Measurements from ENCODE around the gene EFNB3. TPM values are rescaled to one million over a fixed set of nuclear protein-coding genes. Genes with fewer than 3 reads are reported as not detected.
A peak's percentile ranks its signal among the peaks of the same experiment; 100 is the strongest.

The EFNB3 gene
- polyA plus RNA-seq, 1 of the 3 experiments (the other 2 are of a cell fraction) = 26.1 TPM

DNA sequence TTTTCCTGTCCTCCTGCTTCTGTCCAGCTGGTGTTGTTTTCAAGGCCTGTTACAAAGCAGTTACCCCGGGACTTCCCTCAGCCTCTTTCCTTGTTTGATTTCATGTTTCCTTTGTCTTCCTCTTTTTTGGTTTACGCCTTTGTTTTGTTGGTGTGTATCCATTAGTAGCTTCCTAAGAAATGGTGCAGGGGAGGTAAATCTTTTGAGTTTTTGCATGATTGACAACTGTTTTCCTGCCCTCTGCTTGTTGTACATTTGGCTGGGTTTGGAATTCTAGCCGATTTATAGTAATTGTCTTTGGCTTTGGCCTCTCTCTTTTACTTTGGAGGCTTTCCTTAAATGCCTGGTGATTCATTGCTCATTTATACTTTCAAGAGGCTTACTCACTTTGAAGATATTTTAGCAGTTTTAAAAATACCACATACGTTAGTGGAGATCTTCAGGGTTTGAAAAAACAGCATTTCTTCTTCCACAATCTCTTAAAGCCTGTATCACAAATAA, 45.4 kb downstream of the EFNB3 start:
- no peaks in the 10 kb centered on the region for H4K20me1 ChIP-seq (ENCODE audit: insufficient read depth)
- H3K27me3 ChIP-seq (ENCODE audit: insufficient read depth) = no peaks in the 10 kb centered on the region
- no peaks in the 10 kb centered on the region for H3K9me2 ChIP-seq
- H3K4me1 ChIP-seq (ENCODE audit: control insufficient read depth in 1 of 2, insufficient read depth in 2 of 2, low read depth in 1 of 2, low read length in 1 of 2) = peaks cover 6 to 29% of the 10 kb centered on the region in 2 experiments; a peak in 2 of 4 replicates
- peak overlapping the region; percentile 12; the same call in 1 of the 2 replicates for H3K9ac ChIP-seq
- H3K79me2 ChIP-seq (ENCODE audit: insufficient read depth) = no peaks in the 10 kb centered on the region
- CTCF ChIA-PET = interaction anchor here (0.8 to 1.5 kb wide), 2 partner anchors 101 to 239 kb away, joined by 3 to 4 read pairs; no protein-coding TSS in a partner anchor
- peaks cover 52% of the 10 kb centered on the region for H3F3A ChIP-seq (replicated peaks; ENCODE audit: insufficient read depth)
- TF ChIP-seq NFIC (IDR thresholded peaks at IDR 0.05; ENCODE audit: borderline replicate concordance) = peak; percentile 59
- no peak for TF ChIP-seq MXI1 (IDR thresholded peaks at IDR 0.05; ENCODE audit: low read depth, low read length)
- peak; percentile 54; the same call in 1 of the 2 replicates for TF ChIP-seq FOXM1 (IDR thresholded peaks at IDR 0.05; ENCODE audit: low read depth)
- TF ChIP-seq ZBTB33 (IDR thresholded peaks at IDR 0.05; ENCODE audit: borderline replicate concordance, low read depth) = 0 out of 2 replicates have a peak, but pooled peaks have one; percentile 21
- TF ChIP-seq TAF1 (IDR thresholded peaks at IDR 0.05; ENCODE audit: borderline replicate concordance, low read depth, low read length) = no peak
- peak; percentile 67; the same call in 1 of the 2 replicates for TF ChIP-seq TEAD4 (IDR thresholded peaks at IDR 0.05; ENCODE audit: borderline replicate concordance, insufficient read depth)
- TF ChIP-seq, protein P1, sequence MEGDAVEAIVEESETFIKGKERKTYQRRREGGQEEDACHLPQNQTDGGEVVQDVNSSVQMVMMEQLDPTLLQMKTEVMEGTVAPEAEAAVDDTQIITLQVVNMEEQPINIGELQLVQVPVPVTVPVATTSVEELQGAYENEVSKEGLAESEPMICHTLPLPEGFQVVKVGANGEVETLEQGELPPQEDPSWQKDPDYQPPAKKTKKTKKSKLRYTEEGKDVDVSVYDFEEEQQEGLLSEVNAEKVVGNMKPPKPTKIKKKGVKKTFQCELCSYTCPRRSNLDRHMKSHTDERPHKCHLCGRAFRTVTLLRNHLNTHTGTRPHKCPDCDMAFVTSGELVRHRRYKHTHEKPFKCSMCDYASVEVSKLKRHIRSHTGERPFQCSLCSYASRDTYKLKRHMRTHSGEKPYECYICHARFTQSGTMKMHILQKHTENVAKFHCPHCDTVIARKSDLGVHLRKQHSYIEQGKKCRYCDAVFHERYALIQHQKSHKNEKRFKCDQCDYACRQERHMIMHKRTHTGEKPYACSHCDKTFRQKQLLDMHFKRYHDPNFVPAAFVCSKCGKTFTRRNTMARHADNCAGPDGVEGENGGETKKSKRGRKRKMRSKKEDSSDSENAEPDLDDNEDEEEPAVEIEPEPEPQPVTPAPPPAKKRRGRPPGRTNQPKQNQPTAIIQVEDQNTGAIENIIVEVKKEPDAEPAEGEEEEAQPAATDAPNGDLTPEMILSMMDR (IDR thresholded peaks at IDR 0.05) = no peak
- TF ChIP-seq, protein P2, sequence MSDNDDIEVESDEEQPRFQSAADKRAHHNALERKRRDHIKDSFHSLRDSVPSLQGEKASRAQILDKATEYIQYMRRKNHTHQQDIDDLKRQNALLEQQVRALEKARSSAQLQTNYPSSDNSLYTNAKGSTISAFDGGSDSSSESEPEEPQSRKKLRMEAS (IDR thresholded peaks at IDR 0.05; ENCODE audit: low read depth) = no peak
- no peak; the same call in 1 of the 2 replicates for TF ChIP-seq ELF1 (IDR thresholded peaks at IDR 0.05)
- no peak for TF ChIP-seq RAD21 (IDR thresholded peaks at IDR 0.05; ENCODE audit: low read length)
- TF ChIP-seq, protein P3, sequence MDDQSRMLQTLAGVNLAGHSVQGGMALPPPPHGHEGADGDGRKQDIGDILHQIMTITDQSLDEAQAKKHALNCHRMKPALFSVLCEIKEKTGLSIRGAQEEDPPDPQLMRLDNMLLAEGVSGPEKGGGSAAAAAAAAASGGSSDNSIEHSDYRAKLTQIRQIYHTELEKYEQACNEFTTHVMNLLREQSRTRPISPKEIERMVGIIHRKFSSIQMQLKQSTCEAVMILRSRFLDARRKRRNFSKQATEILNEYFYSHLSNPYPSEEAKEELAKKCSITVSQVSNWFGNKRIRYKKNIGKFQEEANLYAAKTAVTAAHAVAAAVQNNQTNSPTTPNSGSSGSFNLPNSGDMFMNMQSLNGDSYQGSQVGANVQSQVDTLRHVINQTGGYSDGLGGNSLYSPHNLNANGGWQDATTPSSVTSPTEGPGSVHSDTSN (IDR thresholded peaks at IDR 0.05) = peak; percentile 92
- TF ChIP-seq EP300 (IDR thresholded peaks at IDR 0.05; ENCODE audit: borderline replicate concordance in 1 of 2, low read depth in 1 of 2, low read length in 1 of 2) = peak in 1 of 2 experiments; percentile 72; a peak in 2 of 4 replicates
- TF ChIP-seq TCF12 (IDR thresholded peaks at IDR 0.05) = peak; percentile 60
- TF ChIP-seq JUND (IDR thresholded peaks at IDR 0.05) = peak; percentile 87
- TF ChIP-seq MEF2A (IDR thresholded peaks at IDR 0.05; ENCODE audit: borderline replicate concordance, low read depth) = peak; percentile 88
- TF ChIP-seq FOSL2 (IDR thresholded peaks at IDR 0.05; ENCODE audit: borderline replicate concordance, low read depth) = peak; percentile 90
- TF ChIP-seq, protein P4, sequence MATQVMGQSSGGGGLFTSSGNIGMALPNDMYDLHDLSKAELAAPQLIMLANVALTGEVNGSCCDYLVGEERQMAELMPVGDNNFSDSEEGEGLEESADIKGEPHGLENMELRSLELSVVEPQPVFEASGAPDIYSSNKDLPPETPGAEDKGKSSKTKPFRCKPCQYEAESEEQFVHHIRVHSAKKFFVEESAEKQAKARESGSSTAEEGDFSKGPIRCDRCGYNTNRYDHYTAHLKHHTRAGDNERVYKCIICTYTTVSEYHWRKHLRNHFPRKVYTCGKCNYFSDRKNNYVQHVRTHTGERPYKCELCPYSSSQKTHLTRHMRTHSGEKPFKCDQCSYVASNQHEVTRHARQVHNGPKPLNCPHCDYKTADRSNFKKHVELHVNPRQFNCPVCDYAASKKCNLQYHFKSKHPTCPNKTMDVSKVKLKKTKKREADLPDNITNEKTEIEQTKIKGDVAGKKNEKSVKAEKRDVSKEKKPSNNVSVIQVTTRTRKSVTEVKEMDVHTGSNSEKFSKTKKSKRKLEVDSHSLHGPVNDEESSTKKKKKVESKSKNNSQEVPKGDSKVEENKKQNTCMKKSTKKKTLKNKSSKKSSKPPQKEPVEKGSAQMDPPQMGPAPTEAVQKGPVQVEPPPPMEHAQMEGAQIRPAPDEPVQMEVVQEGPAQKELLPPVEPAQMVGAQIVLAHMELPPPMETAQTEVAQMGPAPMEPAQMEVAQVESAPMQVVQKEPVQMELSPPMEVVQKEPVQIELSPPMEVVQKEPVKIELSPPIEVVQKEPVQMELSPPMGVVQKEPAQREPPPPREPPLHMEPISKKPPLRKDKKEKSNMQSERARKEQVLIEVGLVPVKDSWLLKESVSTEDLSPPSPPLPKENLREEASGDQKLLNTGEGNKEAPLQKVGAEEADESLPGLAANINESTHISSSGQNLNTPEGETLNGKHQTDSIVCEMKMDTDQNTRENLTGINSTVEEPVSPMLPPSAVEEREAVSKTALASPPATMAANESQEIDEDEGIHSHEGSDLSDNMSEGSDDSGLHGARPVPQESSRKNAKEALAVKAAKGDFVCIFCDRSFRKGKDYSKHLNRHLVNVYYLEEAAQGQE (IDR thresholded peaks at IDR 0.05; ENCODE audit: low read depth, low read length) = no peak
- no peak overlapping the region; the same call in 1 of the 2 replicates for H3K4me2 ChIP-seq
- 42% methylated on average over 4 of the region's 4 CpGs for WGBS (ENCODE audit: low lambda C conversion rate)
- H3K4me3 ChIP-seq (ENCODE audit: low read depth in 2 of 2, low read length in 1 of 2) = no peak overlapping the region
- H3K27ac ChIP-seq (ENCODE audit: low read depth in 2 of 2, low read length in 1 of 2) = peak overlapping the region; percentile 12 to 69; a peak in 3 of 4 replicates
- H3K9me3 ChIP-seq = no peaks in the 10 kb centered on the region
- no peak overlapping the region for H2AFZ ChIP-seq (ENCODE audit: low read depth)
- POLR2A ChIA-PET = no interaction called here
- no peaks in the 10 kb centered on the region for H3K36me3 ChIP-seq (replicated peaks in 1 of 2; ENCODE audit: control insufficient read depth in 1 of 2, insufficient read depth in 2 of 2, low read length in 1 of 2)
- DNase-seq = no peak

Measured in SK-N-SH (cell line).